NCI-H187 (cell line): ENCODE results near the gene MRPS18B.

Source experiments
- DNase-seq, 2 experiments: peaks; one replicate each; lab custom pipeline; 2025; lab: John Stamatoyannopoulos, UW

The MRPS18B gene

DNA sequence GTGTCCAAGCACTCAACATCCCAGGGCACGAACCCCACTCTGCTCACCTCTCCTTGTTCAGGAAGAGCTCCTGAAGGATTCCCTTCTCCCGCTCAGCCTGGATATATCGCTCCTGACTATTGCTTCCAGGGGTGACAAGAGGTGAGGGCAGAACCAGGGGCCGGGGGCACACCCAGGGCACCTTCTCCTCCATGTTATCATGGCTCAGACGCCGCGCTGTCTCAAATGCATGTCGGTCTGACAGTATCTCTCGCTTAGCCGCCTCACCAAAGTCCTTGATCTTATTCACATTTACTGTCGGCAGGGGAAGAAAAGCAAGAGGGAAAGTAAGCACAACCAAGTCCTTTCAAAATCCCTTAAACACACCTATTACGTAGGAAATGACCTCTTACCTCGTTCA is 13.7 kb upstream of the MRPS18B start:
- DNase-seq = no peak

DNA sequence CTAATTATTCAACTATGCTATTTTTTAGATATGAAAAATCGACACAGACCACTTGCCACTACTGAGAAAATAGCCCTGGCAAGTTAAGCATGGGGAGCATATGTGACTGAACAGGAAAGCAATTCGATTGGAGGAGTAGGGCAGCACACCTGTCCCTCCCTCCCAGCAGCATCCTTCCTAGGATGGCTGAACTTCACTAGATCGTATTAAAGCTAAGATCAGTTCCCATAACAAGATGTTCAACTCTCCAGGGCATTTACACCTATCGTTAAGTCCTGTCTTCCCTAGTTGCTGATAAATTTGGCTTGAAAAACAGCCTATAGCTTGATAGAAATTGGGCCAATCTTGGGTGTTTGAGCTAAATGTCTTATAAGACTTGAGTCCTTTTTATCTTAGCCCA is 7.6 kb upstream of the MRPS18B start:
- DNase-seq = no peak

DNA sequence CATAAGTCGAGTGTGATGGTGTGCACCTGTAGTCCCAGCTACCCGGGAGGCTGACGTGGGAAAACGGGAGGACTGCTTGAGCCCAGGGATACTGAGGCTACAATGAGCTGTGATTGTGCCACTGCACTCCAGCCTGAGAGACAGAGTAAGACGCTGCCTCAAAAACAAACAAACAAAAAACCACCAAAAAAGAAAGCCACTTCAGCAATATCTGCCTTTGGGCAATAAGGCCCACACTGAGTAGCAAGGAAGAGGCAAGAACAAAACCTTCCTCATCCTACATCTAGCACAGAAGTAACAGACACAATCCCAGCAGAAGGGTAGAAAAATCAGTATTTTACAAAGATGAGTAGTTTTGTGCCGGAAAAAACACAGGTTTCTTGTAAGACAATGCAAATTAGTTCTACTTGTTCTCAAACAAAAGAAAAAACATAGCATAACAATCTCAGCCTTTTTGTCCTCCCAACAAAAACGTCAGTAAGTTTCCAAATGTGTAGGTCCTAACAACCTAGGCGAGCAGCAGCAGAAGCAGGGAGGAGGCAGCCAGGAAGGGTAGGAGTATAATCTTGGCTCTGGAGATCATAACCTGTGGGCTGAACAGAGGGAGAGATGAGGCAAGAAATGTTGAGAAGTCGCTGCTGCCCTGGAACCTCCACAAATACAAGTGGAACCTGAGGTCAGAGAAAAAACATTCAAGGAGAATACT is 6.3 kb upstream of the MRPS18B start:
- DNase-seq = no peak

DNA sequence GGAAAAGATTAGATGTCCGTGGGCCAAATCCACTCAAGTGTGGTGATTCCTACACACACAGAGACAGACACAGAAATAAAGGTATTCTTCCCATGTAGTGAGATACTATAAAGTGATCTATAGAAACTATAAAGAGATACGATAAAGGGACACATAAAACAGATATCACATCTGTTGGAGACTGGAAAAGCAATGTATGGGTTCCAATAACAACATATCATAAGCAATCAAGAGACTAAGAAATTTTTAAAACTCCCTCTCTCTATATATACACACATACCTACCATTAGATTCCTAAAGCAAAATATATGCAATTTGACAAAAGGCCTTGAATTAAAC is 5.8 kb upstream of the MRPS18B start:
- no peak for DNase-seq

DNA sequence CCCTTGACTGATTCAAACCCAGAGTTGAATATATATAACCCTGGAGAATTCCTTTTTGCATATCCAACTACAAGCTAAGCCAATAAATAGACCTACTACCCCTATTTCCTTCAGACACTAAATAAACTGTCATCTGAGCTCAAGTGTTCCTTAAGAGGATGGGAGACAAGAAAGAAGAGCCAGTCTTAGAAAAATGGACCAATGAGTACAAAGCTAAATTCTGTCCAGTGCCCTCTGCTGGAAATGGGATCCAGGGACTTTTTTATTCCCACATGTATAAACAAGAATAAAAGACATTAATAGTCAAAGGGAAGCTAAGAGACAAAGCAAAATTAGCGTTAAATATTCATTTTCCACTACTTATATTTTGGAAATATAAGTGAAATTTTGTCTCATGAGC is 5.4 kb upstream of the MRPS18B start:
- no peak for DNase-seq

DNA sequence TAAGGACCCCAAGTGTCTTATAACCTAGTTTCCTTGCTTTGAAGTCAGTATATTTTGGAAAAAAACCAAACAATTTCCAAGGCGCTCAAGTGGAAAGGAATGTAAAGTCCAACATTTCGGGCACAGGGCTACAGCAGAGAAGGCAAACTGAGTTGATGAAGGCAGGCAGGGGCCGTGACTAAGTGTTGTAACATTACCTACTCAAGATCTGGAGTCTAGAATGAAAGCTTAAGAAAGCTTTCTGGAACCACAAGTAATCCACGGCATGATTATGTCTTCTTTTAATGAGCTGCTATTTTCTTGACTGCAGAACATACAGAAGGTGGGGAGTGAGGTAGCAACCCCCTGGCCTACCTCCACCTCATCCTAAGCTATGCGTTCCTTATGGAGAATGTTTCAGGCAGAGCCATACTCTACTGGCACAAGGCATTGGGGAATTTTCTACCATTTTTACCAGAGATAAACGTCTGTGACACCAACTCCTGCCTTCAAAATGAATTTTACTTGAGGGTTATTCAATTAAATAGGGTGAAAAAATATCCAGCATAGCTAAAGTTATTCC is 4.9 kb upstream of the MRPS18B start:
- DNase-seq = no peak

DNA sequence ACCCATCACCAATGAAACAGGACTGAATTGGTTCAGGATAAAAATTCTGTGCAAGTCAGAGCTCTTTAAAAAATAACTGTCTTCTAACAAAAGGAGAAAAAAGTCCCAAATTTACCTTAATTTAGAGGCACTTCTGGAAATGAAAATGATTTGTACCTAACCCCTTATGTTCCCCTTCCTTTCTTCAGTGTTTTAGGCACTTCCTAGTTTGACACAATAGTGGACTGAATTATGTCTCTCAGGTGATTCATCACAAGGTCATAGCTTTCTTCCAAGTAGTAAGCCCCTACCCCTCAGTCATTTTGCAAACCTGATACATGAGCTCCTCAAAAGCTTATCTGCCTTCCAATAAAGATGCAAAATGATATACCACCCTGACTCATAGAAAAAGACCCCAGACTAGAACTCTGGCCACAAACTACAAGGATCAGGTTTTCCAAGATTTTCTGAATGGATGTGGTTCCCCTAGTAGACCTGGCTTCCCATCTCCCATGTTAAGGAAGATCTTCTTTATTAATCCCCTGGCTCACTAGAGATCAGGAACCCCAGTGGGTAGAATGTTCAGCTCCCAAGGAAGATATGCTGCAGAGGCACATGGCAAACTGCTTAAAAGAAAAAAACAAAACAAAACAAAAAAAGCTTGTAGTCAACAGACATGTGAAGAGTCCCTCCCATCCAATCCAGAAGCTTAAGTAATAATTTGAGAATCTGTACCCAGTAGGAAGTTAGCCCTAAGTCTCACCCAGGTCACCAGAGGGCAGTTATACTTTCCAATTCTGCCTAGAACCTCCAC is 4.2 kb upstream of the MRPS18B start:
- DNase-seq = no peak

DNA sequence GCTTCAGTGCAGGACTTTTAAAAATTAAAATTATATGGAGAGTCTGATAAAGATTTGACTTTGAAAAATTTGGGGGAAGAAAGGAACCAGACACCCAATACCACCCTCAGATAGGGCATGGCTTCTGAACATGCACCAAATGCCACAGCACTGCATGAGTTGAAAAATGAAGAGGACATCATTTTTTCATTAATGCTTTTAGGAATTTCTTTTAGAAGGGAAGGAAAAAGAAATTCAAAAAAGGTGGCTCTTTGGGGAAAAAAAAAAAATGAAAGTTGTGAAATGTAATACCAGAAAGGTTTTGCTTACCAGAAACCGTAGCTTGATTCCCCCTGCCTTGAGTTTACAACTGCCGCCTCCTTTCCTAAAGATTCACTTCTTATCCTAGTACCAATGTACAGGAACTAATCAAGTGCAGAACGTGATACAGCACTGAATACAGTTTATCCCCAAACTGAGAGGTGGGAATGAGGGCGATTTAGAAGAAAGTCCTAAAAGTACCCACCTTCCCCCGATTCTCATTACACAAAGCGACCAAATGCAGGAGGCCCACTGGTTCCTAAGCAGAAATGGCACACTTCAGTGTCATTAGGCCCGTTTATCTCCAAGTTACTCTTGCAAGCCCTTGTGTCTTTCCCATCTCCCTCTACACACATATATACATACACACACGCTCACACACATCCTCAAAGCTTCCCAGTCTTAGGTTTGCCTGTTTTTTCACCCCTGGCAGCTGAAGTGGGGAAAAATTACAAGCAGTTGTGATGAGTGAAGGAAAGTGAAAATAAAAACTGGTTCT is 3.4 kb upstream of the MRPS18B start:
- DNase-seq = no peak

DNA sequence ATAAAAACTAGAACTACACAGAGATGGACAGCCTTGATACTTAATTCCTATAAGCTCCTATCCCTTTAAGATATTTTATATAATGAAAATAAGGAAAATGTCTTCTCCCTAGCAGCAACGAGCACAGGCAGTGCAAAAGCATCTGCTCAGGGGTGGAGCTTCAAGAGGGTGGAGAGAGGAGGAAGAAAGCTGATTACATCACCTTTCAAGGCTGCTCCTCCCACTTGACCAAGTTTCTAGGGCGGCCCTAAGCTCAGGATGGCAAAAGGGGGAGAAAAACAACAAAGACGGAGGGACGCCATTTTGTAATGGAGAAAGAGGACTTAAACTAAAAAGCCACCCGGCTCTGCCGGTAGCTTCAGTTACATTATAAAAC is 2.8 kb upstream of the MRPS18B start:
- DNase-seq = peak; percentile 77 to 80

DNA sequence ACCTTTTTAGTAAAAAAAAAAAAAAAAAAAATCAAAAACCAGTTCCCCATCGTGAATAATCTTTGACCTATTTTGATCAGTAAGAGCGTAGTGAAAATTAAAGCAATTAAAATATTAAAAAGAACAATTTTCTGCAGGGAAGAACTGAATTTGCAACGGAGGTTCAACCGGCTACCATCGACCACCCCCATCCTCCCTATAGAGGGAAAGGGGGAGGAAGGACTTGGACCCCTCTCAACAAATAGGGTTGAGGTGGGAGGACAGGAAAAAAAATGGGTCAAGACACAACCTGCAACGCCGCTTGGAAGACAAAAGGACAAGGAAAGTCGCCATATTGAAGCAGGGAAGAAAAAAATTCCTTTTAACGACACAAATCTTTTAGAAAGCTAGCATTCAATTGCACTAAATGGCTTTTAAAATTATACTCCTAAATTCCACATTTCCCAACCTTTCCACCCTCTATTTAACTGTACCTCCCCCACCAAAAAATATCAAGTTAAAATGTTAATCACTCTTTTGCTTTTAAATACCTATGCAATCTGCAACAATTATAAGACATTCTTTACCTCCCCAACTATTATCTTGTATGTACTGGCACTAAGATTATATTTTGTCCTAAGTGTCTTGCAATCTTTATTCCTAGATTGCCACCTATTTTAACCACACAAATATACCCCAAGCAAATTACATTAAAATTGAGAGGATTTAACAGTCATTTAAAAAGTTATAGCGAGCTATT is 2.3 kb upstream of the MRPS18B start:
- DNase-seq = no peak

DNA sequence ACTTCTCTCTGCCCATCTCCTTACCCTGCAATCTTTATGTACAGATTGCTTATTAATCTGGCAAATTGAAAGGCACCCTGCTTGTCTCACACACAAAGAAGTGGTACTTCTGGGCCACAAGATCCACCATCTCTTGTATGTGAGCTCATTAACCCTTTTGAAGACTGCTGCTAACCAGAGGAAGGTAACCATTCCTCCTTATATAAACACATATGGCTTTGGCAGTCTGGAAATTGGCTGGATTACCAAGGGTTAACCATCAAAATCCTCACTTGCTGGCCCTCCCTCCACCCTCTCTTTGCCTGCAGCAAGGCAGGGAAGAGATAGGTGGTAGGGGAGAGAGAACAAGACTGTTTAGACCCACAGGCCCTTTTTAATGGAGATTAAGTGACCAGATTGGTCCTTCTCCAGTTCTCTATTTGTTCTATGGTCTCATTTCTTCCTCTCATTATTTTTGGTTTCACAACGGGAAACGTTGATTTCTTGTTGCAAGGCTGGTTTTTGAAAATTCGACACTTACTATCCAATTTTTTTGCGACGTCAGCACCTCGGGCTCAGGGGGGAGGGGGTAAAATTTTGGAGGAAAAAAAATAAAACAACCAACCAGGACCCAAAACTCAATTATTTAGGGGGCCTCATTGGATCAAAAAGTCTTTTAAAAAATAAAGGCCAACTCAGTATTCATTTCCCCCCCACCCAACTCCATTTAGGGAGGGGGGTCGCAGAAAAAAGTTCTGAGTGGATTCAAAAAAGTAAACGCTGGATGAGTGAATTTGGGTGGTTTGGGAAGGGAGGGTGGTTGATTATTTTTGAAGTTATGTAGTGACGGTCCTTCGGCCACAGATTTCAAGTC is 1.5 kb upstream of the MRPS18B start:
- peak in 1 of 2 experiments; percentile 37 for DNase-seq

DNA sequence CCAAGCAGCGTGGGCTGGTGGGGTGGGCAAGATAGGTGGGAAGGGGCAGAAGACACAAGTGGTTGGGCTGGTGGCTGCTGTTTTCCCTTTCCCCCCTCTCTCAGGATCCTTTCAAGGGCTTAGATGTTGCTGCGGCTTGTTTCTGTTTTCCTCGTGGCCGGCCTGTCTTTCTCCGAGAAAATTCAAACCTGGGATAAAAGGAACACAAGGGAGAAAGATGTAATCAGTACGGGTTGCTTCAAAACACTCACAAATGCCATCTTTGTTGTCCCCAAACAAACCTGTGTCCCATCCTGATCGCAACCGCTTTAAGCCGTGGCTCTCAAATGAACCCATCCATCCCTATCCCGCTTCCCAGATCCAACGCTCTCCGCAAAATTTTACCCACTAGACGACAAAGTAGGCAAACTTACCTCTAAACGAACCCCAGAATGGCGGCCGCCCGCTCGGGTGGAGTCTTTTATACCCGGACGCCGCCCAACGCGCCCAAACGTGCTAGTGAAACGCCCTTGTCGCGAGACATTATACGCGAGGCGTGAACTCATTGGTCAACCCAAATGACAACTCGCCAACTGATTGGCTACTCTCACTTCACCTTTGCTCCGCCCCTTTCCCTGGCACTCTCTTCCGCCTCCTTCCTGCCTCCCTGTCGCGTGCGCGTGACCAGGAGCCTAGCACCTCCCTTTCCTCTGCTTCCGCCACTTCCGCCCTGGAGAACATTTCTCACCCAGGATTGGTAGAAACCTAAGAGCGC is 652 bp upstream of the MRPS18B start, which contains the start of gene PPP1R10:
Gene PPP1R10, minus strand, starts transcription at position 433 of the 754 bp plus-strand sequence. CDS start 7,299 bp downstream, outside the sequence.
- DNase-seq = peak; percentile 94 to 100

DNA sequence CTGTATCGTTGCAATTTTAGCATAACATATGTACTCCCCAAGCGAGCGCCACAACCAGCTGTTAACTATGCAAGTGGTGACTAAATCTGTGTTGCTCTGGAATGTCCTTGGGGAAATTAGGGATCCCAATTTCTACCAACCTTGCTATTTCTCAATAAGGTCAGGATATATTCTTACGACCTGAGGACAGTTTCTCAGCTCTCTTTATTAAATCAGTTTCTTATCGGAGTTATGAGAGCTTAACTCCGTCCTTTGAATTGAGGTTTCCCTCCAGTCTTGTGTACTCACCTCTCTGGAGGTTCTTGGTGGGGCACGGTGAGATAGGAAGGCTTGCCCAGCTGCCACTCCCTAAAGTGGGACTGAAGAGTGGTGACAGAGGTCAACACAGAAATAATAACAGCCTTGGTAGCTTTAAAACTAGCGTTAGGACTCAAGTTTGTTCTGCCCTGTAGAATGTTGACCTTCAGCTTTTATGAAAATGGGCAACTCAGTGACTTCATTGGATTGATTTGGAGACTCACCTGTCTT is 694 bp downstream of the MRPS18B start:
- DNase-seq = no peak

DNA sequence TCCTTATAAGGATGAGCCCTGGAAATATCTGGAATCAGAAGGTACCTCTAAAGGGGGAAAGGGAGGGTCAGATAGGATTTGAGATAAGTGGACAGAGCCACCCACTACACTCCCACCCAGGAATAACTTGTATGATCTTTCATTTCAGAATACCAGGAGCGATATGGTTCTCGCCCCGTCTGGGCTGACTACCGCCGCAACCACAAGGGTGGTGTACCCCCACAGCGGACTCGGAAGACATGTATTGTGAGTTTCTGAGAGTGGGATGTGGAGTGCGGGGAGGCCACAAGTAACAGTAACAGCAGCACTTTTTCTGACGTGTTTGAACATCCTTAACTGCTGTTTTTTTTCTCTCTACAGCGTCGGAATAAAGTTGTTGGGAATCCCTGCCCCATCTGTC is 1.9 kb downstream of the MRPS18B start:
- no peak for DNase-seq

DNA sequence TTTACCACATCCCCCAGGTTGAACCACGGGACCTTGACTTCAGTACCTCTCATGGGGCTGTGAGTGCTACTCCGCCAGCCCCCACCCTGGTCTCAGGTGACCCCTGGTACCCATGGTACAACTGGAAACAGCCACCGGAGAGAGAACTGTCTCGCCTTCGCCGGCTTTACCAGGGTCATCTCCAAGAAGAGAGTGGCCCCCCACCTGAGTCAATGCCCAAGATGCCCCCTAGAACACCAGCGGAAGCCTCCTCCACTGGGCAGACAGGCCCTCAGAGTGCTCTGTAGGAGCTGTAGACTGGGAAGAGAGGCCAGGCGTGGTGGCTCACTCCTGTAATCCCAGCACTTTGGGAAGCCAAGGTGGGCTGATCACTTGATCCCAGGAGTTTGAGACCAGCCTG is 7.9 kb downstream of the MRPS18B start:
- no peak for DNase-seq

DNA sequence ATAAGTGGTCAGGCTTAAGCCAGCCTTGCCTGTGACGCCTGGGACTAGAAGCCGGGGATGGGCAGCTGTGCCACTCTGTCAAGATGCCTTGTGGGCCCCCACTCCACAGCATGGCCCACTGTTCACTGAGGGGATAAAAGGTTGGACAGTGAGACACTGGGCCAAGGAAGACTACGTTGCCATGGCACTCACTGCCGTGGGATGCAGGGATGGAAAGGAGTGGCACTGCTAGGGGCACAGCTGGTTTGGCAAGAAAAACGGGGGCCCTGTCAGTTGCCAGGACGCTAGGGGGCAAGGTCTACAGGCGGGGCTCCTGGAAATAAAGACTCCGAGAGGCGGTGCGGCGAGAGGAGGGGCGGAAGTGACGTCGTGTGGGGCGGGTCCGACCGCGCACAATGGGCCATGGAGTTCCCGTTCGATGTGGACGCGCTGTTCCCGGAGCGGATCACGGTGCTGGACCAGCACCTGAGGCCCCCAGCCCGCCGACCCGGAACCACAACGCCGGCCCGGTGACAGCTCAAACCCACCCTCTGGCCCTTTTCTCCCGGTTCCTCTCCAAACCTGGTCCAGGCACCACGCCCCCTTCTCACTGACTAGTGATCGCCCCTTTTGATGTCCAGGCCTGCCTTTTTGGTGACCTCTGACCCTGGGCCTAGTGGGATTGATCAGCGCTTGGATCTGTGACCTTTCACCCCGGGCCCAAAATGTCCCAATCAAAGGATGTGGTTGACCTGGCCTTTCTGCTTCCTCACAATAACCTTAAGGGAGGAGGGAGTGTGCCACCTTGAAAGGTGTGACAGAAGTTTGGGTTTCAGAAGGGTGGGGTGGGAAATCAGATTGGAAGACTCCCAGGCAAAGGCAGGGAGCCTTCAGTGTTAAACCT is 9.1 kb downstream of the MRPS18B start, which contains the start of gene ATAT1:
Gene ATAT1, plus strand, starts transcription at position 391 of the 883 bp plus-strand sequence.
- DNase-seq = peak; percentile 47 to 58

DNA sequence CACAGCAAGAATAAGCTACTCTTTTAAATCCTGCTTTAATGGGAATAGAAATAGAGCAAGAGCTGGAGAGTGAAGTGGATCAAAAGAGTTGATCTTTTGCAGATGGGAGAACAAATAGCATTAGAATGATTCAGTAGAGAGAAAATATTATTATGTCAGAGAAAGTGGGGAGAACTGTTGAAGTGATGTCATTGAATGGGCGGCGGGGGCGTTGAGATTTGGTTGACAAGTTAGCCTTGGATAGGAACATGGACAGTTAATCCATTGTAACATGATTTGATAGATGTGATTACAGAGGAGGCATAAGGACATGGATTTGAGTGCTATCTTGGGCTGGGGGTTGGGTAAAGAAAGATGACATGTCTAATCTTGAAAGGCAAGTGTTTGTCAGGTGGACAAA is 18.2 kb downstream of the MRPS18B start:
- DNase-seq = no peak

DNA sequence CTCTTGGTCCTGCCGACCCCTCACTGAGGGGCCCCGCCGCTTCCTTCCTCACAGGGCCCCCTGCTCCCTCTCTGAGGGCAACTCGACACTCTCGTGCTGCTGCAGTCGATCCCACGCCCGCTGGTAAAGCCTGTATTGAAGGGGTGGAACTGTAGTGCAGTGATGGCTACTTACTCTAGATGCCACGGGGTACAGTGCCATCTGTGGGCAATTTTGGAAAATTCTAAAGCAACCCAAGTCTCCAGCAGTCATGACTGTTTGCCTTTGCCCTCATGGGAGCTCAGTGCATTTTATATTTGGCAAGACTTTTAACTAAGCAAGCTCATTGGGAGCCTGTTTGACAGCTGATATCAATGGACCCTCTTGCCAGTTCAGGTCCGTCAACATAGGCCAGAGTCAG is 22.8 kb downstream of the MRPS18B start:
- DNase-seq = no peak

DNA sequence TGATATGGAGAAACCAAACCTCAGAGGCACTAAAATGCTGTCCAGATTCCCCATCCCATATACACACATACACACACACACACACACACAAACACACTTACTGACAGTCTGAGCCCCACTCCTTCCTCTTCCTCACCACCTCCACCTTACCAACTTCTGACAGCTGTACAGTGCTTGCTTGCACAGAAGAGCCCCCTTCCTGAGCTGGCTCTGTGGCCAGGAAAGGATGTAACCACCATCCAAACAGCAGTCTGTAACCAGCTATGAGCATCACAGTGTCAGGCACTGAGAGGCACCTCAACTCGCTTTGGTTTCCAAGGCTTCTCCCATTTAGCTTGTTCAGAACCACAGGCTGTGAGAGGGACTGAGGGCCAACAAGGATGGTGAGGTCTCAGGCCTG is 23.4 kb downstream of the MRPS18B start:
- no peak for DNase-seq
